A549 (cell line): ENCODE data around the gene ZNF764. TPM values are rescaled to one million over a fixed set of nuclear protein-coding genes. Genes with fewer than 3 reads are reported as not detected.
A peak's percentile ranks its signal among the peaks of the same experiment; 100 is the strongest.

Source experiments
- ATAC-seq, 2 experiments: fragments of 200-7000 bp in 1 of 2; fragments of >200 bp in 1 of 2; cut with Nextera tagmentation in 1 of 2; cut with Tn5 transposase in 1 of 2; 3 replicates each; pipeline versions ENCODE4 v1.8.0 to v1.9.1; 2018 to 2020; ENCODE audit warnings: mild to moderate bottlenecking in 1 of 2, moderate library complexity in 1 of 2
- CTCF ChIA-PET: fragments of 300-600 bp; sonication (Branson Sonifier 250); formaldehyde crosslinking; extraction: SDS; loops from one replicate; lab custom pipeline; 2021; ENCODE audit warnings: antibody characterized with exemption, inconsistent platforms; lab: Yijun Ruan, JAX
- POLR2A ChIA-PET: fragments of 350-600 bp; formaldehyde crosslinking; extraction: SDS; loops from one replicate; lab custom pipeline; 2021; ENCODE audit warnings: antibody characterized with exemption, inconsistent platforms; lab: Yijun Ruan, JAX
- DNase-seq, 2 experiments: peaks; one replicate each; pipeline versions ENCODE4 v3.0.0 to v3.0.0-alpha.2; 2011 to 2016; ENCODE audit warnings: low read depth in 1 of 2, low spot score in 1 of 2
- FAIRE-seq: peaks from 2 replicates; lab custom pipeline; 2011; peaks lifted over from hg19 to GRCh38; lab: Jason Lieb, UNC
- H3K27ac ChIP-seq, 2 experiments: fragments of >200 bp; sonication (Bioruptor Twin); formaldehyde crosslinking; 3 replicates each; pipeline ENCODE4 v1.5.1; 2016 to 2017
- H3K4me1 ChIP-seq: fragments of >200 bp; sonication (Bioruptor Twin); formaldehyde crosslinking; 3 replicates; pipeline ENCODE4 v1.6.1; 2016
- H3K4me2 ChIP-seq: fragments of >200 bp; sonication (Bioruptor Twin); formaldehyde crosslinking; 3 replicates; pipeline ENCODE4 v1.6.1; 2016
- H3K4me3 ChIP-seq: fragments of >200 bp; sonication (Bioruptor Twin); formaldehyde crosslinking; 3 replicates; pipeline ENCODE4 v1.5.1; 2016
- H3K9me3 ChIP-seq: fragments of >200 bp; sonication (Bioruptor Twin); formaldehyde crosslinking; 3 replicates; pipeline ENCODE4 v1.6.1; 2016
- CBX2 ChIP-seq: fragments of 200-600 bp; sonication (generic); IDR thresholded peaks from 2 replicates; pipeline ENCODE4 v1.6.1; 2016; ENCODE audit warnings: low read depth, mild to moderate bottlenecking, borderline replicate concordance
- CBX8 ChIP-seq: fragments of 200-600 bp; sonication (generic); IDR thresholded peaks from 2 replicates; pipeline ENCODE4 v1.6.1; 2016
- EHMT2 ChIP-seq: fragments of 200-600 bp; sonication (generic); IDR thresholded peaks from 2 replicates; pipeline ENCODE4 v1.6.1; 2016; ENCODE audit warnings: antibody characterized with exemption, low read depth, mild to moderate bottlenecking, moderate library complexity
- ELK1 ChIP-seq: fragments of 150-350 bp; IDR thresholded peaks from 2 replicates; pipeline ENCODE4 v1.6.1; 2014; ENCODE audit warnings: low read depth, mild to moderate bottlenecking, low read length
- EP300 ChIP-seq, 2 experiments: fragments of >200 bp; sonication (Bioruptor Twin); formaldehyde crosslinking; IDR thresholded peaks; 2 replicates in 1 of 2; 3 replicates in 1 of 2; pipeline ENCODE4 v1.6.1; 2016 to 2017
- FOSB ChIP-seq: fragments of 250-450 bp; sonication (Bioruptor Pico); IDR thresholded peaks from 2 replicates; pipeline ENCODE4 v1.5.0; 2020; ENCODE audit warnings: mild to moderate bottlenecking, moderate library complexity
- FOSL2 ChIP-seq, 2 experiments: fragments of 450-650 bp in 1 of 2; fragments of >200 bp in 1 of 2; sonication (Bioruptor Twin) in 1 of 2; formaldehyde crosslinking; IDR thresholded peaks; 2 replicates each; pipeline versions ENCODE4 v1.5.0 to v1.6.1; 2016 to 2020; ENCODE audit warnings: mild to moderate bottlenecking in 1 of 2, moderate library complexity in 1 of 2
- FOXS1 ChIP-seq: fragments of 250-450 bp; sonication (Bioruptor Pico); IDR thresholded peaks from 2 replicates; pipeline ENCODE4 v1.5.0; 2020; ENCODE audit warnings: mild to moderate bottlenecking, moderate library complexity
- HES2 ChIP-seq: fragments of >200 bp; sonication (Bioruptor Twin); formaldehyde crosslinking; IDR thresholded peaks from 2 replicates; pipeline ENCODE4 v1.6.1; 2016
- HMGXB4 ChIP-seq: fragments of 250-450 bp; sonication (Bioruptor Pico); IDR thresholded peaks from 2 replicates; pipeline ENCODE4 v1.5.0; 2021; ENCODE audit warnings: mild to moderate bottlenecking, moderate library complexity, borderline replicate concordance
- HOXB5 ChIP-seq: fragments of 250-450 bp; sonication (Bioruptor Pico); IDR thresholded peaks from 2 replicates; pipeline ENCODE4 v1.5.0; 2020; ENCODE audit warnings: mild to moderate bottlenecking, moderate library complexity
- JUN ChIP-seq, 2 experiments: fragments of >200 bp; sonication (Bioruptor Twin); formaldehyde crosslinking; IDR thresholded peaks; 2 replicates in 1 of 2; 3 replicates in 1 of 2; pipeline ENCODE4 v1.6.1; 2016 to 2017
- JUNB ChIP-seq: fragments of >200 bp; sonication (Bioruptor Twin); formaldehyde crosslinking; IDR thresholded peaks from 2 replicates; pipeline ENCODE4 v1.6.1; 2016
- KDM1A ChIP-seq: fragments of 200-600 bp; sonication (generic); IDR thresholded peaks from 2 replicates; pipeline ENCODE4 v1.6.1; 2016; ENCODE audit warnings: low read depth, mild to moderate bottlenecking
- MAZ ChIP-seq: fragments of 150-350 bp; IDR thresholded peaks from 2 replicates; pipeline ENCODE4 v1.6.1; 2014; ENCODE audit warnings: antibody characterized with exemption, low read depth, low read length, borderline replicate concordance
- NFE2L2 ChIP-seq: fragments of 150-350 bp; conservative IDR thresholded peaks from 2 replicates; pipeline ENCODE4 v1.6.1; 2014; ENCODE audit warnings: low read length
- NPAS2 ChIP-seq: fragments of 250-450 bp; sonication (Bioruptor Pico); IDR thresholded peaks from 2 replicates; pipeline ENCODE4 v1.8.0; 2022; ENCODE audit warnings: mild to moderate bottlenecking, moderate library complexity, borderline replicate concordance
- PHF8 ChIP-seq: fragments of 200-600 bp; sonication (generic); IDR thresholded peaks from 2 replicates; pipeline ENCODE4 v1.6.1; 2016; ENCODE audit warnings: low read depth, mild to moderate bottlenecking, antibody characterized with exemption, moderate library complexity, borderline replicate concordance
- POLR2AphosphoS2 ChIP-seq: conservative IDR thresholded peaks from 2 replicates; pipeline ENCODE4 v1.6.1; 2012; ENCODE audit warnings: low read length, improper control_type of control experiment, inconsistent platforms
- RCOR1 ChIP-seq: fragments of 150-350 bp; IDR thresholded peaks from 2 replicates; pipeline ENCODE4 v1.6.1; 2014; ENCODE audit warnings: antibody characterized with exemption, low read length, low read depth
- RFX5 ChIP-seq: fragments of 450-650 bp; IDR thresholded peaks from 2 replicates; pipeline ENCODE4 v1.7.1; 2014; ENCODE audit warnings: antibody characterized with exemption, mild to moderate bottlenecking, moderate library complexity
- RNF2 ChIP-seq: fragments of 200-600 bp; sonication (generic); IDR thresholded peaks from 2 replicates; pipeline ENCODE4 v1.6.1; 2016; ENCODE audit warnings: low read depth, mild to moderate bottlenecking, antibody characterized with exemption, moderate library complexity, borderline replicate concordance
- SREBF2 ChIP-seq: fragments of 450-650 bp; IDR thresholded peaks from 2 replicates; pipeline ENCODE4 v1.6.1; 2014; ENCODE audit warnings: mild to moderate bottlenecking, moderate library complexity
- TFCP2L1 ChIP-seq: fragments of 250-450 bp; sonication (Bioruptor Pico); IDR thresholded peaks from 2 replicates; pipeline ENCODE4 v1.5.0; 2021; ENCODE audit warnings: mild to moderate bottlenecking
- WGBS: methylation state at CpG from one replicate; pipeline ENCODE4 v1.1.6; 2017; ENCODE audit errors: missing lambda C conversion rate; 5-methylcytosine and 5-hydroxymethylcytosine counted together
- polyA plus RNA-seq, 4 experiments: library from polyadenylated mRNA; depleted of rRNA in 3 of 4; stranded (reverse); fragments of >200 nt; fragmentation: RNase III in 1 of 4; extraction: RNeasy Plus Mini Kit Qiagen cat#74134 plus additional on column Dnase treatment in 1 of 4; gene quantifications; 2 replicates in 3 of 4; 3 replicates in 1 of 4; pipeline ENCODE4 v1.2.3, GENCODE V29; 2011 to 2017
- TF ChIP-seq, protein P1 (sequence below): fragments of 450-650 bp; IDR thresholded peaks from 2 replicates; pipeline ENCODE4 v1.6.1; 2014; ENCODE audit warnings: antibody characterized with exemption
- TF ChIP-seq, protein P2 (sequence below): fragments of >200 bp; sonication (Bioruptor Twin); formaldehyde crosslinking; IDR thresholded peaks from 3 replicates; pipeline ENCODE4 v1.5.1; 2016
- TF ChIP-seq, protein P3 (sequence below): fragments of >200 bp; sonication (Bioruptor Twin); formaldehyde crosslinking; IDR thresholded peaks from 3 replicates; pipeline ENCODE4 v1.6.1; 2016
- TF ChIP-seq, protein P4 (sequence below): IDR thresholded peaks from 2 replicates; pipeline ENCODE4 v1.6.1; 2012; ENCODE audit warnings: low read depth, borderline replicate concordance

Gene ZNF764
- polyA plus RNA-seq, 2 of the 4 experiments (the other 2 are of a cell fraction), result 2.9 to 4.0 TPM

DNA sequence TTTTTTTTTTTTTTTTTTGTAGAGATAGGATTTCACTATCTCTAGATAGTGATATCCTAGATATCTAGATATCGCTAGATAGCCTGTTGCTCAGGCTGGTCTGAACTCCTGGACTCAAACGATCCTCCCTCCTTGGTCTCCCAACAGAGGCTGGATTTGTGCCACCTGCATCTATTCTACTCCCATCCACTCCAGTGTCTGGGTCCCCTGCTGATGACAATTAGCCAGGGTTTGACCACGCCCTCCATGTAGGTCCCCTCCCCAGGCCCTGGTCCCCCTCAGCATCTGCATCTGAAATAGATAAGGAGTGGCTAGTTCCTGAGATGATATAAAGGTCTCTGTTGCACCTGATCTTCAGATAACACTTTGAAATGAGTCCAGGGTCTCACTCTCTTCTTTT lies 11.1 kb upstream of the ZNF764 start:
- POLR2A ChIA-PET, result interaction anchor here (2.7 kb wide), 1 partner anchor 11 kb away, joined by 19 read pairs; the partner anchor contains the start of gene ZNF764
- TF ChIP-seq FOSB (no peak), POLR2AphosphoS2 (no peak), FOXS1 (CRISPR knock-in tag) (no peak), TFCP2L1 (CRISPR knock-in tag) (no peak), NFE2L2 (no peak), EHMT2 (no peak), RFX5 (no peak), HOXB5 (CRISPR knock-in tag) (no peak), RCOR1 (no peak), CBX8 (no peak), CBX2 (no peak), PHF8 (no peak), ELK1 (no peak), HMGXB4 (CRISPR knock-in tag) (no peak), NPAS2 (CRISPR knock-in tag) (no peak)
- TF ChIP-seq, protein P1, sequence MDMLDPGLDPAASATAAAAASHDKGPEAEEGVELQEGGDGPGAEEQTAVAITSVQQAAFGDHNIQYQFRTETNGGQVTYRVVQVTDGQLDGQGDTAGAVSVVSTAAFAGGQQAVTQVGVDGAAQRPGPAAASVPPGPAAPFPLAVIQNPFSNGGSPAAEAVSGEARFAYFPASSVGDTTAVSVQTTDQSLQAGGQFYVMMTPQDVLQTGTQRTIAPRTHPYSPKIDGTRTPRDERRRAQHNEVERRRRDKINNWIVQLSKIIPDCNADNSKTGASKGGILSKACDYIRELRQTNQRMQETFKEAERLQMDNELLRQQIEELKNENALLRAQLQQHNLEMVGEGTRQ, result no peak
- TF ChIP-seq, protein P2, sequence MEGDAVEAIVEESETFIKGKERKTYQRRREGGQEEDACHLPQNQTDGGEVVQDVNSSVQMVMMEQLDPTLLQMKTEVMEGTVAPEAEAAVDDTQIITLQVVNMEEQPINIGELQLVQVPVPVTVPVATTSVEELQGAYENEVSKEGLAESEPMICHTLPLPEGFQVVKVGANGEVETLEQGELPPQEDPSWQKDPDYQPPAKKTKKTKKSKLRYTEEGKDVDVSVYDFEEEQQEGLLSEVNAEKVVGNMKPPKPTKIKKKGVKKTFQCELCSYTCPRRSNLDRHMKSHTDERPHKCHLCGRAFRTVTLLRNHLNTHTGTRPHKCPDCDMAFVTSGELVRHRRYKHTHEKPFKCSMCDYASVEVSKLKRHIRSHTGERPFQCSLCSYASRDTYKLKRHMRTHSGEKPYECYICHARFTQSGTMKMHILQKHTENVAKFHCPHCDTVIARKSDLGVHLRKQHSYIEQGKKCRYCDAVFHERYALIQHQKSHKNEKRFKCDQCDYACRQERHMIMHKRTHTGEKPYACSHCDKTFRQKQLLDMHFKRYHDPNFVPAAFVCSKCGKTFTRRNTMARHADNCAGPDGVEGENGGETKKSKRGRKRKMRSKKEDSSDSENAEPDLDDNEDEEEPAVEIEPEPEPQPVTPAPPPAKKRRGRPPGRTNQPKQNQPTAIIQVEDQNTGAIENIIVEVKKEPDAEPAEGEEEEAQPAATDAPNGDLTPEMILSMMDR, result no peak
- TF ChIP-seq, all 56 proteins: peak for 0
- Histone ChIP-seq H3K9me3 (no peaks in the 10 kb centered on the region), H3K4me2 (peak overlapping the region; percentile 59; the same call in 1 of the 3 replicates), H3K27ac (peak overlapping the region; percentile 35 to 80; a peak in 4 of 6 replicates), H3K4me1 (peaks cover 42% of the 10 kb centered on the region), H3K4me3 (no peak overlapping the region)
- WGBS, result 89% methylated on average over 3 of the region's 3 CpGs
- no peak for ATAC-seq
- no peak for DNase-seq
- FAIRE-seq, result no peak
- CTCF ChIA-PET, result interaction anchor here (2.0 kb wide), 1 partner anchor 46 kb away, joined by 9 read pairs; no protein-coding TSS in a partner anchor

GRCh38 chr16:30567991-30568638 lies 9.9 kb upstream of the ZNF764 start:
- Histone ChIP-seq H3K27ac (peak overlapping the region; percentile 57 to 80), H3K9me3 (no peaks in the 10 kb centered on the region), H3K4me2 (peak overlapping the region; percentile 59), H3K4me3 (no peak overlapping the region), H3K4me1 (peaks cover 39% of the 10 kb centered on the region)
- peak; percentile 45 to 78 for DNase-seq
- WGBS, result 41% methylated on average over 6 of the region's 6 CpGs
- peak; percentile 8 to 56; a peak in 5 of 6 replicates for ATAC-seq
- POLR2A ChIA-PET, result interaction anchor here (0.6 to 2.7 kb wide), 5 partner anchors 10 to 213 kb away, joined by 3 to 19 read pairs (median 4); partner anchors contain the start of gene ZNF764
- CTCF ChIA-PET, result interaction anchor here (0.9 to 2.0 kb wide), 5 partner anchors 14 to 138 kb away, joined by 4 to 9 read pairs (median 6); partner anchors contain the start of gene DCTPP1
- FAIRE-seq, result no peak
- TF ChIP-seq JUN (IDR thresholded peaks at IDR 0.05) (peak; percentile 25 to 57; a peak in 2 of 5 replicates), POLR2AphosphoS2 (no peak), JUNB (peak; percentile 41; the same call in 1 of the 2 replicates), MAZ (no peak), RNF2 (no peak), SREBF2 (no peak), CBX8 (no peak), FOSL2 (IDR thresholded peaks at IDR 0.05) (no peak), FOSL2 (CRISPR knock-in tag; IDR thresholded peaks at IDR 0.05) (peak; percentile 44; the same call in 1 of the 2 replicates), KDM1A (no peak), EP300 (IDR thresholded peaks at IDR 0.05) (peak; percentile 29 to 55; a peak in 2 of 5 replicates), HES2 (peak; percentile 49; the same call in 1 of the 2 replicates), HOXB5 (CRISPR knock-in tag) (0 out of 2 replicates have a peak, but pooled peaks have one; percentile 42)
- TF ChIP-seq, protein P3, sequence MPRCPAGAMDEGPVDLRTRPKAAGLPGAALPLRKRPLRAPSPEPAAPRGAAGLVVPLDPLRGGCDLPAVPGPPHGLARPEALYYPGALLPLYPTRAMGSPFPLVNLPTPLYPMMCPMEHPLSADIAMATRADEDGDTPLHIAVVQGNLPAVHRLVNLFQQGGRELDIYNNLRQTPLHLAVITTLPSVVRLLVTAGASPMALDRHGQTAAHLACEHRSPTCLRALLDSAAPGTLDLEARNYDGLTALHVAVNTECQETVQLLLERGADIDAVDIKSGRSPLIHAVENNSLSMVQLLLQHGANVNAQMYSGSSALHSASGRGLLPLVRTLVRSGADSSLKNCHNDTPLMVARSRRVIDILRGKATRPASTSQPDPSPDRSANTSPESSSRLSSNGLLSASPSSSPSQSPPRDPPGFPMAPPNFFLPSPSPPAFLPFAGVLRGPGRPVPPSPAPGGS, result no peak
- TF ChIP-seq, protein P4, sequence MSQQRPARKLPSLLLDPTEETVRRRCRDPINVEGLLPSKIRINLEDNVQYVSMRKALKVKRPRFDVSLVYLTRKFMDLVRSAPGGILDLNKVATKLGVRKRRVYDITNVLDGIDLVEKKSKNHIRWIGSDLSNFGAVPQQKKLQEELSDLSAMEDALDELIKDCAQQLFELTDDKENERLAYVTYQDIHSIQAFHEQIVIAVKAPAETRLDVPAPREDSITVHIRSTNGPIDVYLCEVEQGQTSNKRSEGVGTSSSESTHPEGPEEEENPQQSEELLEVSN, result no peak
